ENCODE data around the gene CYTH1.

GRCh38 chr17:78759969-78760352 is 22.1 kb downstream of the CYTH1 start:
- TF ChIP-seq ZFP3 (CRISPR knock-in tag; IDR thresholded peaks at IDR 0.05) (no peak), ESRRG (CRISPR knock-in tag; IDR thresholded peaks at IDR 0.05) (no peak), BACH2 (CRISPR knock-in tag; IDR thresholded peaks at IDR 0.05; ENCODE audit: borderline replicate concordance) (no peak), ZFP30 (CRISPR knock-in tag; IDR thresholded peaks at IDR 0.05) (no peak), RARB (CRISPR knock-in tag; IDR thresholded peaks at IDR 0.05) (no peak)

Data from SK-N-SH treated with all-trans-retinoic acid at 6 μM for 48 hours (cell line).